HL-60 (cell line): ENCODE measurements around the gene GATM.
A peak's percentile ranks its signal among the peaks of the same experiment; 100 is the strongest.

ENCODE experiments used
- DNase-seq, 2 experiments: peaks; one replicate each; pipeline ENCODE4 v3.0.0-alpha.2; 2010 to 2020; ENCODE audit warnings: low read depth in 1 of 2, low spot score in 1 of 2
- H3K27ac ChIP-seq: fragments of 250-450 bp; sonication (Bioruptor Pico); replicated peaks from 2 replicates; pipeline ENCODE4 v1.5.1; 2020; ENCODE audit warnings: mild to moderate bottlenecking, moderate library complexity
- H3K27me3 ChIP-seq: fragments of 250-450 bp; sonication (Bioruptor Pico); 2 replicates; pipeline ENCODE4 v1.5.1; 2021; ENCODE audit warnings: mild to moderate bottlenecking, moderate library complexity; ENCODE audit not compliant: insufficient read depth, poor library complexity, severe bottlenecking
- H3K4me3 ChIP-seq: replicated peaks from 2 replicates; pipeline ENCODE4 v1.5.1; 2011; ENCODE audit warnings: mild to moderate bottlenecking, control low read depth, low read length; ENCODE audit not compliant: insufficient read depth
- GABPA ChIP-seq: IDR thresholded peaks from 2 replicates; pipeline ENCODE4 v1.6.1; 2012; ENCODE audit warnings: low read depth
- POLR2AphosphoS5 ChIP-seq: IDR thresholded peaks from 2 replicates; pipeline ENCODE4 v1.6.1; 2012; ENCODE audit warnings: low read depth
- SPI1 ChIP-seq: IDR thresholded peaks from 2 replicates; pipeline ENCODE4 v1.6.1; 2012; ENCODE audit warnings: low read depth, mild to moderate bottlenecking, borderline replicate concordance
- TF ChIP-seq, protein P1 (sequence below): IDR thresholded peaks from one replicate; pipeline ENCODE4 v1.5.1; 2011; ENCODE audit warnings: low read length, control low read depth, inconsistent platforms; ENCODE audit not compliant: insufficient read depth
- TF ChIP-seq, protein P2 (sequence below): IDR thresholded peaks from 2 replicates; pipeline ENCODE4 v1.6.1; 2012; ENCODE audit warnings: low read depth; ENCODE audit not compliant: insufficient replicate concordance

Gene GATM

DNA sequence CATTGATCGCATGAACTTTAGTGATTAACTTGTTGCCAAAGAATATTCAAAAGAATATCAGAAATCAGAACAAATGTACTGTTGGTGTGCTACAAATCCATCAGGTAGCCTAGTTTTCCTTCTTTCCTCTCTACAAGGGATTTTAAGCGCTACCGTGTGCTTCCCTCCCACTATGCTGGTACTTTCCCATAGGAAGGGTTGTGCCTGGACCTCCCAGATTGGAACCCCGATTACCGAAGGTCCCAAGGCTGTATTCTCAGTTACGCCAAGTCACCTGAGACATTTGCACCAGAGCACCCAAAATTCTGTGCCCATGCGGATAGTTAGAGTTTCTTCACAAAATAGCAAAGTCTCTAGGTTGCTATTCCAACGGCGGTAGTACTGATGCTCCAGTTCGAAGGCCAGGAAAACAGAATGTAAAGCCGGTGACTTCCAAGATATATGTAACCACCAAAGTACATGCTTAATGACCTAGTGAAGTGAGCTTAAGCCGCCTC, 23.4 kb upstream of the GATM start:
- TF ChIP-seq, protein P1, sequence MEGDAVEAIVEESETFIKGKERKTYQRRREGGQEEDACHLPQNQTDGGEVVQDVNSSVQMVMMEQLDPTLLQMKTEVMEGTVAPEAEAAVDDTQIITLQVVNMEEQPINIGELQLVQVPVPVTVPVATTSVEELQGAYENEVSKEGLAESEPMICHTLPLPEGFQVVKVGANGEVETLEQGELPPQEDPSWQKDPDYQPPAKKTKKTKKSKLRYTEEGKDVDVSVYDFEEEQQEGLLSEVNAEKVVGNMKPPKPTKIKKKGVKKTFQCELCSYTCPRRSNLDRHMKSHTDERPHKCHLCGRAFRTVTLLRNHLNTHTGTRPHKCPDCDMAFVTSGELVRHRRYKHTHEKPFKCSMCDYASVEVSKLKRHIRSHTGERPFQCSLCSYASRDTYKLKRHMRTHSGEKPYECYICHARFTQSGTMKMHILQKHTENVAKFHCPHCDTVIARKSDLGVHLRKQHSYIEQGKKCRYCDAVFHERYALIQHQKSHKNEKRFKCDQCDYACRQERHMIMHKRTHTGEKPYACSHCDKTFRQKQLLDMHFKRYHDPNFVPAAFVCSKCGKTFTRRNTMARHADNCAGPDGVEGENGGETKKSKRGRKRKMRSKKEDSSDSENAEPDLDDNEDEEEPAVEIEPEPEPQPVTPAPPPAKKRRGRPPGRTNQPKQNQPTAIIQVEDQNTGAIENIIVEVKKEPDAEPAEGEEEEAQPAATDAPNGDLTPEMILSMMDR: no peak
- TF ChIP-seq SPI1 (no peak), POLR2AphosphoS5 (no peak), GABPA (no peak)
- TF ChIP-seq, protein P2, sequence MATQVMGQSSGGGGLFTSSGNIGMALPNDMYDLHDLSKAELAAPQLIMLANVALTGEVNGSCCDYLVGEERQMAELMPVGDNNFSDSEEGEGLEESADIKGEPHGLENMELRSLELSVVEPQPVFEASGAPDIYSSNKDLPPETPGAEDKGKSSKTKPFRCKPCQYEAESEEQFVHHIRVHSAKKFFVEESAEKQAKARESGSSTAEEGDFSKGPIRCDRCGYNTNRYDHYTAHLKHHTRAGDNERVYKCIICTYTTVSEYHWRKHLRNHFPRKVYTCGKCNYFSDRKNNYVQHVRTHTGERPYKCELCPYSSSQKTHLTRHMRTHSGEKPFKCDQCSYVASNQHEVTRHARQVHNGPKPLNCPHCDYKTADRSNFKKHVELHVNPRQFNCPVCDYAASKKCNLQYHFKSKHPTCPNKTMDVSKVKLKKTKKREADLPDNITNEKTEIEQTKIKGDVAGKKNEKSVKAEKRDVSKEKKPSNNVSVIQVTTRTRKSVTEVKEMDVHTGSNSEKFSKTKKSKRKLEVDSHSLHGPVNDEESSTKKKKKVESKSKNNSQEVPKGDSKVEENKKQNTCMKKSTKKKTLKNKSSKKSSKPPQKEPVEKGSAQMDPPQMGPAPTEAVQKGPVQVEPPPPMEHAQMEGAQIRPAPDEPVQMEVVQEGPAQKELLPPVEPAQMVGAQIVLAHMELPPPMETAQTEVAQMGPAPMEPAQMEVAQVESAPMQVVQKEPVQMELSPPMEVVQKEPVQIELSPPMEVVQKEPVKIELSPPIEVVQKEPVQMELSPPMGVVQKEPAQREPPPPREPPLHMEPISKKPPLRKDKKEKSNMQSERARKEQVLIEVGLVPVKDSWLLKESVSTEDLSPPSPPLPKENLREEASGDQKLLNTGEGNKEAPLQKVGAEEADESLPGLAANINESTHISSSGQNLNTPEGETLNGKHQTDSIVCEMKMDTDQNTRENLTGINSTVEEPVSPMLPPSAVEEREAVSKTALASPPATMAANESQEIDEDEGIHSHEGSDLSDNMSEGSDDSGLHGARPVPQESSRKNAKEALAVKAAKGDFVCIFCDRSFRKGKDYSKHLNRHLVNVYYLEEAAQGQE: peak; percentile 16
- H3K27me3 ChIP-seq: no peaks in the 10 kb centered on the region
- DNase-seq: no peak
- peak overlapping the region; percentile 76 for H3K4me3 ChIP-seq
- H3K27ac ChIP-seq: peak overlapping the region; percentile 88

DNA sequence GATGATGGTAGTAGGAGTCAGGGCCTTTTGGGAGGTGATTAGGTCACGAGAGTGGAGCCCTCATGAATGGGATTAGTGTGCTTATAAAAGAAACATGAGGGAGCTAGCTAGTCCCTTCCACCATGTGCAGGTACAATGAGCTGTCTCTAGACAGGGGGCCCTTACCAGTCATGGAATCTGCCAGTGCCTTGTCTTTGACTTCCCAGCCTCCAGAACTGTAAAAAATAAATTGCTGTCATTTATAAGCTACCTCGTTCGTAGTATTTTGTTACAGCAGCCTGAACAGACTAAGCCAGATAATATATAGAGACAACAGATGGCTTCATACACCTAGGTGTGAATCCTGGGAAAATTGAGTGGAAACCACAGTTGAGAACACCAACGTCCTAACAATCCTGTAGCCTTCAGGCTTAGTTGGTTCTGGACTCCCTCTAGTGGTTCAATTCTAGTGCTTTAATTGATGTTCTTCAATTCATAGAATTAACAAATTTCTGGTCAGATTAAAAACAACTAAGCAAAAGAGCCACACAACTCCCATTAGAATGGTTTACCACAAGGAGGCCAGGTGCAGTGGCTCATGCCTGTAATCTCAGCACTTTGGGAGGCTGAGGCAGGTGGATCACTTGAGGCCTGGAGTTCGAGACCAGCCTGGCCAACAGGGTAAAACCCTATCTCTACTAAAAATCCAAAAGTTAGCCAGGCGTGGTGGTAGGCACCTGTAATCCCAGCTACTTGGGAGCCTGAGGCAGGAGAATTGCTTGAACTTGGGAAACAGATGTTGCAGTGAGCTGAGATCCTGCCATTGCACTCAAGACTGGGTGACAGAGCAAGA, 21.3 kb upstream of the GATM start:
- TF ChIP-seq, protein P1: peak; percentile 12
- TF ChIP-seq SPI1: no peak
- TF ChIP-seq, protein P2: no peak
- H3K27me3 ChIP-seq: no peaks in the 10 kb centered on the region
- DNase-seq: peak in 1 of 2 experiments; percentile 26
- H3K4me3 ChIP-seq: no peak overlapping the region
- no peak overlapping the region for H3K27ac ChIP-seq

GRCh38 chr15:45397116-45397665, 18.8 kb upstream of the GATM start:
- H3K4me3 ChIP-seq: no peak overlapping the region

More at GRCh38 chr15:45397116-45397665, 18.8 kb upstream of the GATM start:
- DNase-seq: no peak
- TF ChIP-seq, protein P2: no peak
- TF ChIP-seq POLR2AphosphoS5 (no peak), SPI1 (no peak)
- H3K27ac ChIP-seq: no peak overlapping the region
- H3K27me3 ChIP-seq: no peaks in the 10 kb centered on the region
